HG03196 (cell line): ENCODE data around the gene SPOUT1.
"Not testable (repeated sequence)": the region's sequence is repeated elsewhere in the genome, so short reads cannot be mapped to it uniquely, and the experiment has no call there.

Source experiments
- ATAC-seq: cut with Tn5 transposase; IDR thresholded peaks from one replicate; pipeline ENCODE4 v1.9.1; 2021; ENCODE audit not compliant: unreplicated experiment

SPOUT1 gene

GRCh38 chr9:128818099-128818838, 11.3 kb downstream of the SPOUT1 start, which contains the start of gene ENDOG:
Gene ENDOG (plus strand): TSS chr9:128818500. CDS start chr9:128818685, 185 bp downstream.
- peak; percentile 81 for ATAC-seq

GRCh38 chr9:128810873-128811272, 18.7 kb downstream of the SPOUT1 start:
- ATAC-seq = no peak

- no peak for ATAC-seq
These were observed 19.8 kb downstream of the SPOUT1 start for GRCh38 chr9:128809831-128810230.

- ATAC-seq = no peak
These were observed 20.5 kb downstream of the SPOUT1 start for GRCh38 chr9:128809036-128809599.

GRCh38 chr9:128808543-128808942, 21.1 kb downstream of the SPOUT1 start:
- no peak for ATAC-seq

- no peak for ATAC-seq
These were observed 21.8 kb downstream of the SPOUT1 start for GRCh38 chr9:128807827-128808226.

- ATAC-seq = no peak
These were observed 23.9 kb downstream of the SPOUT1 start for GRCh38 chr9:128805661-128806060.

GRCh38 chr9:128802482-128802881, 27.1 kb downstream of the SPOUT1 start:
- ATAC-seq = no peak

- ATAC-seq = no peak
These were observed 29.5 kb downstream of the SPOUT1 start for GRCh38 chr9:128800061-128800460.

- no peak for ATAC-seq
These were observed 30.7 kb downstream of the SPOUT1 start for GRCh38 chr9:128798896-128799295.

GRCh38 chr9:128794961-128795360, 34.6 kb downstream of the SPOUT1 start:
- ATAC-seq = not testable (repeated sequence)

GRCh38 chr9:128792978-128793686, 36.5 kb downstream of the SPOUT1 start:
- ATAC-seq = no peak

GRCh38 chr9:128792134-128792533, 37.5 kb downstream of the SPOUT1 start:
- no peak for ATAC-seq

- ATAC-seq = no peak
These were observed 39.1 kb downstream of the SPOUT1 start for GRCh38 chr9:128790536-128790935.

GRCh38 chr9:128788445-128788844, 41.1 kb downstream of the SPOUT1 start:
- ATAC-seq = no peak

GRCh38 chr9:128787659-128788058, 41.9 kb downstream of the SPOUT1 start:
- ATAC-seq = no peak

- peak; percentile 83 for ATAC-seq
These were observed 42.7 kb downstream of the SPOUT1 start, which contains the start of gene TBC1D13 for GRCh38 chr9:128786681-128787601. Gene TBC1D13 (plus strand): TSS chr9:128787253. CDS start chr9:128787354, 101 bp downstream.

- no peak for ATAC-seq
These were observed 44.2 kb downstream of the SPOUT1 start for GRCh38 chr9:128785427-128785826.

- no peak for ATAC-seq
These were observed 46.9 kb downstream of the SPOUT1 start for GRCh38 chr9:128782669-128783068.

- no peak for ATAC-seq
These were observed 48.2 kb downstream of the SPOUT1 start for GRCh38 chr9:128781187-128782070.
